DMS79 (cell line): Measurements from ENCODE around the gene TMEM91.
"Not testable (repeated sequence)": the region's sequence is repeated elsewhere in the genome, so short reads cannot be mapped to it uniquely, and the experiment has no call there.

ENCODE experiments used
- DNase-seq: peaks from one replicate; lab custom pipeline; 2025; lab: John Stamatoyannopoulos, UW

The TMEM91 gene

GRCh38 chr19:41376241-41376997 is at the start of gene TMEM91:
Gene TMEM91, plus strand, starts transcription at chr19:41376533. Its CDS starts 1,777 bp downstream, at chr19:41378310.
- DNase-seq, result peak; percentile 31

DNA sequence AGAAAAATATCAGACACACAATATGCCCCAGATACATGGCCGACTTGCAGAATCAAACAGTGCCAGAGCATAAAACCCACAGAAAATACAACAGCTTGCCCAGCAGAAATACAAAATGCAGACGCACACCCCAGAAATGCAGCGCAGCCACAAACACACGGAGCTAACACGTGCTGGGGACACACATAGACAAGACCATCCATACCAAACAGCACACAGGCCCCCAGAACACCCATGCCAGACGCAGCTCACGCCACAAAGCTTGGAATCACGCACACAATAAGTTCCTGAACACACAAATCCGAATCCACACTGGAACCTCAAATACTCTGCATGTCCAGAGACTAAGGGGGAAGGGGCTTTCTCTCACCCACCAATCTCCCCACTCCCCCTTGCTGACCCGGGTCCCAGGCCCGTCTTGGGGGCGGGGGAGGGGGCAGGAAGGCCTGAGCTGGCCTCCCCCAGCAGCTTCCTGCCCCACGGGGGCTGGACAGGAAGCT is 49.2 kb upstream of the TMEM91 start:
- DNase-seq, result no peak

GRCh38 chr19:41327576-41328156 is 48.7 kb upstream of the TMEM91 start:
- no peak for DNase-seq

DNA sequence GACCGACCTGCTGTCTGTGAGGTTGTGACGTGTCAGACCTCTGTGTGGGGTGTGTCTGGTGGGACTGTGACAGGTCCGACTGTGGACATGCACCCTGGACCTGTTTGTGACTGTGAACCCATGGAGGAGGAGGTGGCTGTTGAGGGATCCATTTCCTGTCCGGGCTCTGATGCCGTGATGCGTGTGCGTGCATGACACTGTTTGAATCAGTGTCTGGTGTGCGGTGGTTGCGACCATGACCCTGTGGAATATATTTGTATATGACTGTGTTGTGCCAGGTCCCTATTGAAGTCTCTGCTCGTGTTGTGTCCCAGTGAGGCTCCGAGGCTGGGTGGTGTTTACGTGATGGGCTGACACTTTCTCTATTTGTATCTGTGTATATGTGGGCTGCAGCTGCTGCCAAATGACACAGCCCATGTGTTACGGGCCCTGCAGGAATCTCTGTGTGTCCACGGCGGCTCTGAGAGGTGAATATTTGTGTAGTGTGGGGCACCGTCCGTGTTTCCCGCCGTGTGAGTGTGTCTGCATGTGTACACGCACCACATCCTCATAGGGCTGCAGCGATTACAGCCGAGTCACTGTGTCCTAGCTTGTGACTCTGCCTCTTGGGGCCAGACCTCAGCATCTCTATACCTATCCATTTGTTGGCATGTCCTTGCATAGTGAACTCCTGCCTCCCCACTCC is 48.0 kb upstream of the TMEM91 start:
- no peak for DNase-seq

GRCh38 chr19:41328842-41329225 is 47.5 kb upstream of the TMEM91 start:
- DNase-seq, result no peak

GRCh38 chr19:41330481-41330880 is 45.9 kb upstream of the TMEM91 start:
- no peak for DNase-seq

GRCh38 chr19:41330946-41331678 is 45.2 kb upstream of the TMEM91 start:
- DNase-seq, result no peak

DNA sequence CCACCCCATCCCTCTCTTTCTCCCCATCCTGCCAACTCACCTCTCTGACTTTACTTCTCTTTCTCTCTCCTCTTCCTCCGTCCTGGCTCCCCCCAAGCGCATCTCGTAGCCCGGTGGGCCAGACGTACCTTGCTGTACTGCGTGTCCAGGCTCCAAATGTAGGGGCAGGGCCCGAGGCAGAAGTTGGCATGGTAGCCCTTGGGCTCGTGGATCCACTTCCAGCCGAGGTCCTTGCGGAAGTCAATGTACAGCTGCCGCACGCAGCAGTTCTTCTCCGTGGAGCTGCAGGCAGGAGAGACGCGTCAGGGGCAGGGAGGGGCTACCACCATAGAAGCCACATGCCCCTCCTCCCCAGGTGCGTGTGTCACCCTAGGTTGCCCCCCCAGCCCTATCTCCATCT is 44.3 kb upstream of the TMEM91 start:
- no peak for DNase-seq

GRCh38 chr19:41332468-41332867 is 43.9 kb upstream of the TMEM91 start:
- no peak for DNase-seq

- no peak for DNase-seq
These were observed 41.5 kb upstream of the TMEM91 start for GRCh38 chr19:41334793-41335192.

GRCh38 chr19:41335467-41335866 is 40.9 kb upstream of the TMEM91 start:
- DNase-seq, result no peak

- no peak for DNase-seq
These were observed 36.4 kb upstream of the TMEM91 start for GRCh38 chr19:41339936-41340335.

DNA sequence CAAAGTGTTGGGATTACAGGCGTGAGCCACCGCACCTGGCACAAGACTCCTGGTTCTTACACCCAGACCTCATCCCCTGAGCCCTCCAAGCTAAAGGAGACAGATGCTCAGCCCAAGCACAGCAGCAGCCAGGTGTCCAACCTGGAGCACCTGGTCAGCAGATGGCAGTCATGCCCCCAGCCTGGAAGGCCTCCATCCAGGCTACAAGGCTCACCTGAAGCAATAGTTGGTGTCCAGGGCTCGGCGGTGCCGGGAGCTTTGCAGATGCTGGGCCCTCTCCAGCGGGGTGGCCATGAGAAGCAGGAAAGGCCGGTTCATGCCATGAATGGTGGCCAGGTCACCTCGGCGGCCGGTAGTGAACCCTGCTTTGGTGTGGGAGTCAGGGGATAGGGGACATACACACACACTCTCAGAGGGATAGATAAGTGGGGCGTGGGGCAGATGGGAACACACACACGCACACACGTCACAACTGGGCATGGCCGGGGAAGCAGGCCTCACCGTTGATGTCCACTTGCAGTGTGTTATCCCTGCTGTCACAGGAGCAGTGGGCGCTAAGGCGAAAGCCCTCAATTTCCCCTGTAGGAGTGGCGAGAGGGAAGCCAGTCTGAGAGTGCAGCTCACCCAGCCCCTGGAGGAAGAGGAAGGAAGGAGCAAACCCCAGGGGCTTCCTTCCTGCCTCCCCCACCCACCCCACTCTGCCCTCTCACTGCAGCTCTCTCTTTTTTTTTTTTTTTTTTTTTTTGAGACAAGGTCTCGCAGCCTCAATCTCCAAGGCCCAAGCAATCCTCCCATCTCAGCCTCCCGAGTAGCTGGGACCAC is 34.5 kb upstream of the TMEM91 start:
- no peak for DNase-seq

- DNase-seq, result no peak
These were observed 32.2 kb upstream of the TMEM91 start for GRCh38 chr19:41344162-41344561.

GRCh38 chr19:41346916-41347315 is 29.4 kb upstream of the TMEM91 start:
- not testable (repeated sequence) for DNase-seq

- DNase-seq, result no peak
These were observed 25.5 kb upstream of the TMEM91 start for GRCh38 chr19:41350735-41351338.

- no peak for DNase-seq
These were observed 24.7 kb upstream of the TMEM91 start for GRCh38 chr19:41351339-41352245.

GRCh38 chr19:41352279-41352608 is 24.1 kb upstream of the TMEM91 start:
- DNase-seq, result no peak

DNA sequence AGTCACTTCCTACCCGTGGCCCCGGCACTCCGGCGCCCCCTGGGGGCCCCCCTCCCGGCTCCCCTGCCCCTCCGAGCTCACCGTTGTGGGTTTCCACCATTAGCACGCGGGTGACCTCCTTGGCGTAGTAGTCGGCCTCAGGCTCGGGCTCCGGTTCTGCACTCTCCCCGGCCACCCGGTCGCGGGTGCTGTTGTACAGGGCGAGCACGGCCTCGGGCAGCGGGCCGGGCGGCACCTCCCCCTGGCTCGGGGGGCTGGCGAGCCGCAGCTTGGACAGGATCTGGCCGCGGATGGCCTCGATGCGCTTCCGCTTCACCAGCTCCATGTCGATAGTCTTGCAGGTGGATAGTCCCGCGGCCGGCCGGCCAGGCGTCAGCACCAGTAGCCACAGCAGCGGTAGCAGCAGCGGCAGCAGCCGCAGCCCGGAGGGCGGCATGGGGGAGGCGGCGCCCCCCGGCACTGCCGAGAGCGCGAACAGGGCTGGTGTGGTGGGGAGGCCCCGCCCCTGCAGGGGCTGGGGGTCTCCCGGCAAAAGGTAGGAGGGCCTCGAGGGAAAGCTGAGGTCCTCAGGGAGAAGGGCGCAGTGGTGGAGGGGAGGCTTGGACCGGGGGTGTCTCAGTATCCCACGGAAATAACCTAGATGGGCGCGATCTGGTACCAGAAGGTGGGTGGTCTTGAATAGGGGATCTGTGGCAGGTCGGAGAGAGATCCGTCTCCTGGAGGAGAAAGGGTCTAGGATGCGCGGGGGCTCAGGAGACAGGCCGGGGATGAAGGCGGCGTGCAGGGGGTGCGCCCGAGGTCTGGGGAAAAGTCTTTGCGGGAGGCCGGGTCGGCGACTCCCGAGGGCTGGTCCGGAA is 23.5 kb upstream of the TMEM91 start:
- no peak for DNase-seq
